GM19025 (cell line): ENCODE measurements around the gene SHROOM3.
"Not testable (repeated sequence)": the region's sequence is repeated elsewhere in the genome, so short reads cannot be mapped to it uniquely, and the experiment has no call there.

Source experiments
- ATAC-seq: cut with Tn5 transposase; IDR thresholded peaks from one replicate; pipeline ENCODE4 v1.9.1; 2021; ENCODE audit warnings: mild to moderate bottlenecking, low read depth, moderate library complexity; ENCODE audit not compliant: unreplicated experiment

Gene SHROOM3

DNA sequence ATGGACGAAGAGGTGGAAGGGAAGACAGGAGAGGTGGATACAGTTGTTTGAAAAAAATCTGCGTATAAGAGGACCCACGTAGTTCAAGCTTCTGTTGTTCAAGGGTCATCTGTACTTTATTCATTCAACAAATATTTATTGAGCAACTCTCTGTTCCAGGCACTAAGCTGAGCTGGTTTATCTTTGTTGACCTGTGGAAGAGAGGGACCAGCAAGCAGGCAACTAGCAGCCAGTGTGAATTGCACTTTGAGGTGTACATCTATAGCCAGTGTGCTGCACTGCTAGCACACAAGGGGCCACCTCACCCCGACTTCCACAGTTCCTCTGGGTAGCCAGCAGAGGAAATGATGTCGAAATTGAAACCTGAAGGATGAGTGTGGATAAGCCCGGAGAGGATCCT lies 271.6 kb downstream of the SHROOM3 start:
- ATAC-seq: no peak

DNA sequence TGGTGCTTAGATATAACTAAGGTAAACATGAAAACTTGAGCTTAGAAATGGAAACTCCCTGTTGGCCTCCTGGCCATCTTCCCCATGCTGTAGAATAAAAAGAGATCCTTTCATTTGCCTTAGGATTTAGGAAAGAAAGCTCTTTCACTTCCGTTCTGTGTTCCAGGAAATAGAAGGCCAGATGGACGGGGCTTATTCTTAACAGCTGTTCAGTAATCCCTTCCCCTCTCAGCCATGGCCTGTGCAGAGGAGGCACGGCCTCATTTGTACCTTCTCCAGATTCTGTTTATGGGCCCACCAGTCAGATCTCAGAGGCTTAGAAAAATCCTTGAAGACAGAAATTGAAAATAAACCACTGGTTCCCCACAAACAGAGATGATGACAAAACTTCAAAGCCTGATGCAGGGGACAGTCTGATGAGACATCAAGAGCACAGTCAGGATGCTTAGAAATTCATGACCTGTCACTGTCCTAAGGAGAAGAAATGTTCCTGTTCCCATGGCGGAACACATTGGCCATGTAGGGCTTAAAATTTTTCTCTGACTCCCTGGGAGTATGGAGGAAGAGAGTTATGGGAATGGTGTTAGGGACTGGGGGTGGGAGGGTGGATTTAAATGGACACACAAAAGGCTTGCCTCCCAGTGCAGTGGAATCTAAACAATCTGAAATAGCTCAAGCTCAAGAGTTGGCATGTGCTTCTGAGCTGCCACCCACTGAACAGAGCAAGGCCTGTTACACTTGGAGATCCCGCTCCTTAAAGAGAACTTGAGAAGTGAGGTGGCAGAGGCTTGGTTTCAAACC lies 274.1 kb downstream of the SHROOM3 start:
- no peak for ATAC-seq

DNA sequence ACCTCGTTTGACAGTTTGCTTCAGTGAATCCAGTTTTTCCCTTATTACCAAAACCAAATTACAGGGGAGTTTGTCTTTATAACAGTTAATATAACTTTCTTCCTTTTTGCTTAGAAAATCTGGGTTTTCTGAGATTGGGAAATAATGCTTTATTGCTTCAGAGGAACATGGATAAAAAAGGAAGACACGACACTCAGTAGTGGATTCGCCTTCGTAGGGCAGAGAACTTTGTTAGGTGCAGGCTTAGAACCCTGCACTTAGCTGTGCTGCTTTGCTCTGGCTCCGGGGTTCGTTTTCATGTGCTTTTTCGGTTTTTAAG lies 274.7 kb downstream of the SHROOM3 start:
- ATAC-seq: no peak

DNA sequence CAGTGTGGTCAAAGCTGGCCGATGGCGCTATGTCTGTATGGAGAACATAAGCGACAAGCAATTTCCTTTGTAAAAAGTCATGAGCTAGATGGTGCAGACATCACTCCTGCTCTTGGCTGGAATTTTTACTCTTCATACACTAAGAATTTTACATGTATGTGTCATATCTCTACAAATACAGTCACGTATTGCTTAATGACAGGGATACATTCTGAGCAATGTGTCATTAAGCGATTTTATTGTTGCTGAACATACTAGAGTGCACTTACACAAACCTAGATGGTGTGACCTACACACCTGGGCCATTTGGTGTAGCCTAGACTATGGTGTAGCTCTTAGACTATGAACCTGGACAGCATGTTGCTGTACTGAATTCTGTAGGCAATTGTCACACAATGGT lies 277.5 kb downstream of the SHROOM3 start:
- ATAC-seq: no peak

DNA sequence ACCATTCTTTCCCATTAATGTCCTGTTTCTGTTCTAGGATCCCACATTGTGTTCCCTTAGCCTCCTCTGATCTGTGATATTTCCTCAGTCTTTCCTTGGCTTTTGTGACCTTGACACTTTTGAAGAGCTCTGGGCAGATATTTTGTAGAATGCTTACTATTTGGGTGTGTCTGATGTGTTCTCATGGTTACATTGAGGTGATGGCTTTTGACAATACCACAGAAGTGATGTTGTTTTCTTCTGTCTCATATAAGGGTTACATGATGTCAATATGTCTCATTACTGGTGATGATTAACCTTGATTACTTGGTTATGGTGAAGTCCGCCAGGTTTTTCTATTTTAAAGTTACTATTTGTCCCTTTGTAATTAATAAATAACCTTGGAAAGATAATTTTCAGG lies 279.2 kb downstream of the SHROOM3 start:
- no peak for ATAC-seq

DNA sequence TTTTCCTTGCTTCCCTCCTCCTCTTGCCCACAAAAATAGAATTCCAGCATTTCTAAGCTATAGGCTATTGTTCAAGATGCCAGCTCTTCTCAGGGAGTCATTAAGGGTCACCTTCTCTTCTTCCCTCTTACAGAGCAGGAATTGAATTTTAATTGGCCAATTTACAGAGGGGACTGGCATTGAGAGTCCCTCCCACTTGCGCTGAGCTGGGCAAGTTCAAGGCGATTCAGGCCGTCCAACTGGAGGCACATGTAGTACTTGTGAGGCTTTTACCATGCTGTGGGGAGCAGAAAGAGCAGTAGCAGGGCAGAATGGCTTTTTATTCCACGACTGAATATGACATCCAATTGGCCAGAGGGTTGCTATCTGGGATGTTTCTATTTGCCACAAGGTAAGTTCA lies 281.0 kb downstream of the SHROOM3 start:
- no peak for ATAC-seq

DNA sequence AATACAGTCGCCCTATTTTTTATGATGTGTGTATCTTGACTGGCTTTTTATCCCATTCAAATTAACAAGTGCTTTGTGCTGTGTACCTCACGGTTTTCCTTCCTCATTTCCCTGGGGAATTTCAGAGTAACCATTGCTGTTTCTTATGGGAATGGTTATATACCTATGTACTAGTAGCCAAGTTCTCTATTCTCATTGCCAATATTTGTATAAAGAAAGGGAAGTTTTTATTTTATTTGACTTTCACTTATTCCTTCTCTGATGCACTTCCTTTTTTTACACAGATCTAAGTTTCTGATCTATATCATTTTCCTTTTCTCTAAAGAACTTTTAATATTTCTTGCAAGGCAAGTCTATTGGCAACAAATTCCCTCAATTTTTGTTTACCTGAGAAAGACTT lies 281.6 kb downstream of the SHROOM3 start:
- no peak for ATAC-seq

DNA sequence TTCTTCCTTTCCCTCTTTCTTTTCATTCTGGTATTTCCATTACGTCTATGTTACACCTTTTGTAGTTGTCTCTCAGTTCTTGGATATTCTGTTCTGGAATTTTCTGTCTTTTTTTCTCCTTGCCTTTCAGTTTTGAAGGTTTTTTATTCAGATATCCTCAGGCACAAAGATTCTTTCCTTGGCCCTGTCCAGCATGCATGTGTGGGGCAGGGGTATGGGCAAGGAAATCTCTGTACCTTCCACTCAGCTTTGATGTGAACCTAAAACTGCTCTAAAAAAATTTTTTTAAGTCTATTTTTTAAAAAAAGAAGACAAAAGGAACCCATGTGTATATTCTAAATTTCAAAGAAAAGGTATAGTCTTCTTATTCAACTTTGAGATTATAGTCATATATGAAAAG lies 282.4 kb downstream of the SHROOM3 start:
- ATAC-seq: no peak

DNA sequence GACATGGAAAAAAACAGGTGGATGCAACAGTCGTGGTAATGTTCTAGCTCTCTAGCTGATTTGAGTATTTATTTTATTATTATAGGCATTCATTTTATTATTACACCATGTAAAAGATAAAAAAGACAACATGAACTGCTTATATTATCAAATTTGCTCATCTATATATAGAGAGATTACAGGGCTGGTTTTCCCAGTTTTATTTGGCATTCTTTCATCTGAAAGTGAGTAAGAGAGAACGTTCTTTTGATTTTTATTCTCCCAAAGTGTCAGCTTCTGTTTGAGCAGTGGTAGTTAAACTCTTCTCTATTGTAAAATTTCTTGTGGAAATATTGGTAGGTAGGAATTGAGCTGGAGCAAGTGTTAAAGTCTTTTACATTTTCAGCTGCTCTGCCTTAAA lies 283.0 kb downstream of the SHROOM3 start:
- no peak for ATAC-seq

DNA sequence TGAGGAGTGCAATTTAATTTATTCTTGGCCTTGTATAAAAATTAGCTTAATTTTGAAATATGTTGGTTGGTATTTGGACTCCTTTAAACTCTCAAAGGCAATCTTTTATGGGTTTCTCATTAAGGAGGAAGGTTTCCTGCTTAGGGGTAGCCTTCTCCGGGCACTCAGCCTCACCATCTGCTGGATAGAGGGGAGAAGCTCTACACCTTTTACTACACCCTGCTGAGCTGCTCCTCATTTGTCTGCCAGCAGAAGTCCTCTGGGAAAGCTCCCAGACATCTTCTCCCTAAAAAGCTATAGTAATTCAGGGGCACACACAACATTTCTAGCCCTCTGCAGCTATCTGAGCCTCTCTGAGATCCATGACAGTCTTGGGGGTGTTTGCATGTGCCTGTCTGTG lies 283.8 kb downstream of the SHROOM3 start:
- ATAC-seq: no peak

DNA sequence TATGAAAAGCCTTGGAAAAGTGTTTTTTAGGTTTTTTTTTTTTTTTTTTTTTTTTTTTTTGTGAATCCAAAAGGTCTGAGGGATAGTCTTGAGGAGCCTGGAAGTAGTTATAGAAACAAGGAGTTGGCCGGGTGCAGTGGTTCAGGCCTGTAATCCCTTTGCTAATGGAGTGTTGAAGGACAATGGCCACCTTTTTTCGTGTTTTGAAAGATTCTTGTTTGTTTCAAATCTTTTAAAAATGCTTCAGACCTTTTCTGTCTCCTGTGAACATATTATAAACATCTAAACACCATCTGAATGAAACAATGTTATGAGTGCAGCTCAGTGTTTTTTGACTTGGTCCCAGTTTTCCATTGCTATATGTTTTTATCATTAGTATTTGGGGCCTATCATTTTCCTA lies 285.1 kb downstream of the SHROOM3 start:
- no peak for ATAC-seq

DNA sequence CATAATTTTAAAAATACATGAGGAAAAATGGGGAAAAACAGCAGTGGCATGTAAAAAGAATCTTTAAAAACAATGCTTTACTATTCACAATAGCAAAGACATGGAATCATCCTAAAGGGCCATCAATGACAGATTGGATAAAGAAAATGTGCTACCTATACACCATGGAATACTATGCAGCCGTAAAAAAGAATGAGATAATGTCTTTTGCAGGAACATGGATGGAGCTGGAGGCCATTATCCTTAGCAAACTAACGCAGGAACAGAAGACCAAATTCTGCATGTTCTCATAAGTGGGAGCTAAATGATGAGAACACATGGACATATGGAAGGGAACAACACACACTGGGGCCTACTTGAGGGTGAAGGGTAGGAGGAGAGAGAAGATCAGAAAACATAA lies 287.1 kb downstream of the SHROOM3 start:
- not testable (repeated sequence) for ATAC-seq

DNA sequence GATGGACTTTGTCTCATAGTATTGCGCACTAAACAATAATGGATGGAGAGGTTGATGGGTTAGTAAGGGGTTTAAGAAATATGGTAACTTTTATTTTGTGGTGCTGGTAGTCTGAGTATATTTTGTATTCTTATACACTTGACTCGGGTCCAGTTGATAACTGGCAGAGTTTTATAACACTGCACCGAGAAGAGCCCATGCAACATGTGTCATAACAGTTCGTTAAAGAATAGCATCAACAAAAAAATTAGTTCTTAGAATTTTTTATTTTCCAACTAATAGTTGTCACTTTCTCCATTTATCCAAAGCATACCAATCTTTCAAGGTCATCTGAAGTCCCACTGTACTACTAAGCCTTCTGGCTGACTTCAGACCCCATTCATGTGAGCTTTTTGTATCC lies 287.8 kb downstream of the SHROOM3 start:
- ATAC-seq: peak; percentile 20

DNA sequence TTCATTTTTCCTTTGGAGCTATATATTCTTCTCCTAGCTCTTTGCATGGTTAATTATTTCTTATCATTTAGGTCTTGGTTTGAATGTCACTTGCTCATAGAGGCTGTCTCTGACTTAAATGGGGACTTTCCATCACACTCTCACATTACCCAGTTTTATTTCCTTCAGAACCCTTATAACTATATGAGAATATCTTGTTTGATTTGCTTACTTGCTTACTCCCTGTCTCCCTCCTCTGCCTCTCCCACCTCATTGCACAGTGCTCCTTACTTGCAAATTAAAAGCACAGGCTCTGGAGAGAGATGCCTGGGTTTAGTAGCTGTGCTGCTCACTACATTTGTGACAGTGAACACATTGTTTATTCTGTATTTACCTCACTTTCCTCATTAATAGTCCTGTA lies 288.3 kb downstream of the SHROOM3 start:
- ATAC-seq: peak; percentile 77

DNA sequence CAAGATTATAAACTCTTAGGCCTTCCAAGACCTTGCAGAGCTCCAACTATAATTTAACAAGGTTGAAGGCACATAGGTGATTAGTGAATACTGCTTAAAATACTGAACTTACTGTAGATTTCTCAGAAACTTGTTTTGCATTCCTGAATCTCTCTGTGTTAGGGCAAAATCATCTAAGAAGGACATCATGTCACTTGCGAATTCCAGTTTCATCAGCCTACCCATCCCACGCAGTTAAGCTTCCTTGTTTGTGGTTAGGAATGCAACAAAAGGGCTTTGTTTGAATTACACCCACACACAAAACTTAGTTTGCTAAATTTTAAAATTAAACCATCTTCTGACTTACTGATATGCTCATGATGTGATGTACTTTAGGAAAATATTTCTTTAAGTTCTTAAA lies 288.9 kb downstream of the SHROOM3 start:
- no peak for ATAC-seq

DNA sequence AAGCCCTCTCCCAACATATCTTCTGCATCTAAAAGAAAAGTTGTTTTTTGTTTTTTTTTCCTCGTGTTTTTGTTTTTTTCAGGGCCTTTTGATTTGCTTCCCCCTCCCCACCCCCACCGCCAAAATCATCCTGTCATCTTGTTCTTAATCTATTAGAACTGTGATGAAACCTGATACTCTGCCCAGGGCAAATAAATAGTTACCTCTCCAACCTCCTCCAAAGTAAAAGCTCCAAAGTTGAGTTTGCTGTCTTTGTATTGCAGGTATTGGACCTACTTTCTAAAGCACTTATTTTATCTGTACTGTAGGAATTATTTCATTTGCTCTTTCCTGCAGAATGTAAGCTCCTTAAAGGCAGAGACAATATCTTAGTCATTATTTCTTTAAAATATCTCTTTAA lies 290.0 kb downstream of the SHROOM3 start:
- no peak for ATAC-seq

DNA sequence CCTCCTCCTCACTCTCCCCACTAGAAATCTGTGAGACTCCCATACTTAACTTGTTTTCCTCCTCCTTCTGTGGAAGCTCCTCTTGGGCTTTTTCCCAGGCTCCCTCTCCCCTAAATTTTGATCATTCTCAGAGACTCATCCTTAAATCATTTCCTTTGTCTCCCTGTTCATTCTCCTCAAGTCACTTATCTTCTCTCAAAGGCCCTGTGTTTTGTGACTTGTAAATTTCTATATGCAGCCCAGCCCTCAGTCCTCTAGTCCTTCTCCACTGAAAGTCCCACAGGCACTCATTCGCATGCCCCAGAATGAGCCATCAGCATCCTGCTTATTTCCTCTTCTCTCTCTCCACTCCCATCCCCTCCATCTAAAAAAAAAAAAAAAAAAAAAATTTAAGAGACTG lies 291.1 kb downstream of the SHROOM3 start:
- ATAC-seq: no peak

DNA sequence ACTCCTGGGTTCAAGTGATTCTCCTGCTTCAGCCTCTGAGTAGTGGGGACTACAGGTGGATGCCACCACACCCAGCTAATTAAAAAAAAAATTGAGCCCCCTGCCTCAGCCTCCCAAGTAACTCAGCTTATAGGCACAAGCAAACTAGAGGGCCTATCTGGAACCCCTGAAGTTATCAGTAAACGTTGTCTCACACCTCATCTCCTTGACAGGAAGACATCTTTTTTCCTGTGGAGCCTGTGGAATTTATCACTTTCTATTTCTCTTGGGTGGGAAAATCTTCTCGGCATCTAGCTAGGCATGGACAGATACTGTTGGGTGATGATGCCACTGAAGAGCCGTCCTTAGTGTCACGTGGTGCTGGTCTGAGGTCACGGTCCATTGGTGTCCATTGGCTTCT lies 291.6 kb downstream of the SHROOM3 start:
- no peak for ATAC-seq

DNA sequence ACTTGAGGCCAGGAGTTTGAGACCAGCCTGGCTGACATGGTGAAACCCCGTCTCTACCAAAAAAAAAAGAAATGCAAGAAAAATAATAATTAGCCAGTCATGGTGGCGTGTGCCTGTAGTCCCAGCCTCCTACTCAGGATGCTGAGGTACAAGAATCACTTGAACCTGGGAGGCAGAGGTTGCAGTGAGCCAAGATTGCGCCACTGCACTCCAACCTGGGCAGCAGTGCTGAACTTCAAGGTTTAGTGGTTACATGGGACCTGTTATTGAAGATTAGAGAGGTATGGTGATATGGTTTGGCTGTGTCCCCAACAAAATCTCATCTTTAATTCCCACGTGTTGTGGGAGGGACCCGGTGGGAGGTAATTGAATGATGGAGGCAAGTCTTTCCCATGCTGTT lies 292.9 kb downstream of the SHROOM3 start:
- ATAC-seq: not testable (repeated sequence)

DNA sequence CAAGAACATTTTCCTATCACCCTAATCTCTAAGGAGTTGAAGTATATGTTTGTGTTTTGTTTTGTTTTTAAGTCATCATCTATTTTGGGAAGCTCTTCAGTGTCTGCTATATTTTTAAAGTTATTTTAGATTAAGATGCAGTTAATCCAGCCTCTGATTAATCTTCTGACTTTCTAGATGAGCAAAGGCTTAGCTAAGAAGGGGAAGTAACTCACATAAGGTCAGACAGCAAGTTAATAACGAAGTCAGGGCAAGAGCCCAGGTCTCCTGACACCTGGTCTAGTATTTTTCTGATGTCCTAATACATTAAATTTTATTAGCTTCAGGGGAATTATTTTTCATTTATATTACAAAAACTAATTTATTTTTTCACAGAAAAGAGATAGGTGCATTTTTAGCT lies 294.4 kb downstream of the SHROOM3 start:
- ATAC-seq: peak; percentile 48

DNA sequence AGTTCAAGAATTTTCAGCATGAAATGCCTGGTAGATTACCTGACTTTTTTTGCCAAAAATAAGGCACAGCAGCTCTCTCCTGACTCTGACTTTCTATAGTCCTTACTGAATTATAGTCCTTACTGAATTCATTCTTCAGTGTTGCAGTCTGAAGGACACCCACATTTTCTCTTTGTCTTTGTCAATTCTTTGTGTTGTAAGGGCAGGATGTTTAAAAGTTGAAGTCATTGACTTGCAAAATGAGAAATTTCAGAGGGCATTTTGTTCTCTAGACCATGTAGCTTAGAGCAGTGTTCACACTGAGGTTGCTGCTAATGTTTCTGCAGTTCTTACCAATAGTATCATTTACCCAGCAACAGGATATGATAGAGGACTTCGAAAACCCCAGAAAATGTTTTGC lies 295.0 kb downstream of the SHROOM3 start:
- ATAC-seq: no peak

DNA sequence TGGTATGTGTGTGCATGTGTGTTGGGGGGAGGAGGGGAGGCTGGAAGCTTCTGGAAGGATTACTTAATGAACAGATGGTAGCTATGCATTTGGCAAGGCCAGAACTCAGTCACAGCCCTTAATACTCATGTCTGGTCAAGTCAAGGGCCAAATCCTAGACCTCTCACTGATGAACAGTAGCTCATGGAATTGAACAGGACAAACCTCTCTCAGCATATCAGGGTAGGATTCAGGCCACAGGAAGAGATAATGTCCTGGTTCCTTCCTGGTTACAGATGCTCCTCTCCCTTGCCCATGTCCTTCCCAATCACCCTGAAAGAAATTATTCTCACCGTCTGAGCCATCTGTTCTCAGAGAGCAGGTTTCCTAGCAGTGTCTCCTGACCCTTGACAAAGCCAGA lies 297.2 kb downstream of the SHROOM3 start:
- ATAC-seq: no peak
